Upper lobe of left lung (tissue), 6 donors: ENCODE data around the gene BATF. TPM values are rescaled to one million over a fixed set of nuclear protein-coding genes. Genes with fewer than 3 reads are reported as not detected.

ENCODE experiments used
- ATAC-seq, 2 donors: fragments of 200-7000 bp; cut with Tn5 transposase; one replicate each; pipeline ENCODE4 v1.9.1; 2022; ENCODE audit warnings: mild to moderate bottlenecking in 2 of 2, moderate library complexity in 2 of 2; ENCODE audit not compliant: low FRiP score in 2 of 2
- DNase-seq, 2 donors: peaks; one replicate each; pipeline ENCODE4 v3.0.0-alpha.2; 2019 to 2020
- H3K27ac ChIP-seq, 4 donors: fragments of 200-600 bp; sonication (generic); one replicate each; pipeline ENCODE4 v1.5.1; 2016 to 2019
- H3K27me3 ChIP-seq, 4 donors: fragments of 200-600 bp; sonication (generic); one replicate each; pipeline ENCODE4 v1.5.1; 2017 to 2019
- H3K36me3 ChIP-seq, 4 donors: fragments of 200-600 bp; sonication (generic); one replicate each; pipeline ENCODE4 v1.5.1; 2016 to 2019
- H3K4me1 ChIP-seq, 4 donors: fragments of 200-600 bp; sonication (generic); one replicate each; pipeline ENCODE4 v1.5.1; 2018 to 2019
- H3K4me3 ChIP-seq, 4 donors: fragments of 200-600 bp; sonication (generic); one replicate each; pipeline ENCODE4 v1.5.1; 2017 to 2019; ENCODE audit warnings: mild to moderate bottlenecking in 2 of 4, moderate library complexity in 1 of 4
- H3K9me3 ChIP-seq, 4 donors: fragments of 200-600 bp; sonication (generic); one replicate each; pipeline ENCODE4 v1.5.1; 2018 to 2019
- CTCF ChIP-seq, 6 experiments: fragments of 450-650 bp in 4 of 6; fragments of 200-600 bp in 2 of 6; sonication (generic) in 2 of 6; IDR thresholded peaks; one replicate each; pipeline ENCODE4 v1.5.1; 2016 to 2019; ENCODE audit warnings: antibody characterized with exemption in 6 of 6
- EP300 ChIP-seq, 4 donors: sonication (generic); formaldehyde crosslinking; IDR thresholded peaks; one replicate each; pipeline ENCODE4 v1.5.1; 2017; ENCODE audit warnings: antibody characterized with exemption in 4 of 4, control low read depth in 2 of 4
- POLR2A ChIP-seq, 4 donors: fragments of 450-650 bp; IDR thresholded peaks; one replicate each; pipeline ENCODE4 v1.5.1; 2016 to 2017; ENCODE audit warnings: antibody characterized with exemption in 4 of 4, mild to moderate bottlenecking in 2 of 4
- POLR2AphosphoS5 ChIP-seq, 2 donors: sonication (generic); formaldehyde crosslinking; IDR thresholded peaks; one replicate each; pipeline ENCODE4 v1.5.1; 2017; ENCODE audit warnings: antibody characterized with exemption in 2 of 2
- WGBS, 2 donors: methylation state at CpG; one replicate each; pipeline ENCODE4 v1.1.5; 2017 to 2018; 5-methylcytosine and 5-hydroxymethylcytosine counted together
- total RNA-seq, 6 donors: library from RNA; depleted of rRNA in 4 of 6; stranded (reverse); fragments of >200 nt in 4 of 6; gene quantifications; one replicate each; pipeline versions ENCODE4 v1.1.0 to v1.2.1, GENCODE V29; 2016 to 2021
- donor health status: DM: no; HTN: no; CAD: no; lungs with moderate emphysema.
- donor health status: DM: no; HTN: yes; CAD: no; lungs with severe emphysema.

The BATF gene
- total RNA-seq, 6 donors from 2014 or later, result 5.4 to 25.1 (median 10.8) TPM

GRCh38 chr14:75561013-75561432 is 38.8 kb downstream of the BATF start:
- ATAC-seq, result peak; percentile 91 to 94
- WGBS, 2 donors, result 6 to 8% methylated on average over 6 of the region's 6 CpGs
- no peaks in the 10 kb centered on the region for H3K27me3 ChIP-seq
- peaks cover 14 to 18% (median 15%) of the 10 kb centered on the region in 4 donors for H3K4me1 ChIP-seq
- no peak overlapping the region for H3K4me3 ChIP-seq
- H3K27ac ChIP-seq, result no peak overlapping the region
- peaks cover 0 to 4% (median 0%) of the 10 kb centered on the region in 4 donors for H3K9me3 ChIP-seq
- H3K36me3 ChIP-seq, result no peaks in the 10 kb centered on the region
- DNase-seq, result peak in 1 of 2 donors; percentile 90
- TF ChIP-seq POLR2AphosphoS5 (IDR thresholded peaks at IDR 0.05), result no peak
- TF ChIP-seq CTCF (IDR thresholded peaks at IDR 0.05), result peak; percentile 74 to 88 (median 84)
- no peak for TF ChIP-seq EP300 (IDR thresholded peaks at IDR 0.05)

- Histone ChIP-seq H3K4me3 (no peak overlapping the region), H3K36me3 (no peaks in the 10 kb centered on the region), H3K9me3 (peaks cover 0 to 2% (median 0%) of the 10 kb centered on the region in 4 donors), H3K27me3 (no peaks in the 10 kb centered on the region), H3K27ac (no peak overlapping the region), H3K4me1 (peaks cover 14 to 18% (median 15%) of the 10 kb centered on the region in 4 donors)
- no peak for DNase-seq
- TF ChIP-seq EP300 (IDR thresholded peaks at IDR 0.05), result no peak
- TF ChIP-seq POLR2A (IDR thresholded peaks at IDR 0.05), result no peak
- no peak for TF ChIP-seq POLR2AphosphoS5 (IDR thresholded peaks at IDR 0.05)
- TF ChIP-seq CTCF (IDR thresholded peaks at IDR 0.05), result no peak
- WGBS, 2 donors, result 62 to 75% methylated on average over 6 to 7 of the region's 7 CpGs
- no peak for ATAC-seq
Observed at GRCh38 chr14:75562089-75562488, 39.8 kb downstream of the BATF start.

- no peak for DNase-seq
- Histone ChIP-seq H3K4me3 (no peak overlapping the region), H3K27ac (no peak overlapping the region), H3K9me3 (no peaks in the 10 kb centered on the region), H3K4me1 (peaks cover 14 to 18% (median 15%) of the 10 kb centered on the region in 4 donors), H3K36me3 (no peaks in the 10 kb centered on the region), H3K27me3 (no peaks in the 10 kb centered on the region)
- WGBS, 2 donors, result 79 to 83% methylated on average over 4 of the region's 4 CpGs
- TF ChIP-seq EP300 (IDR thresholded peaks at IDR 0.05) (no peak), POLR2AphosphoS5 (IDR thresholded peaks at IDR 0.05) (no peak), POLR2A (IDR thresholded peaks at IDR 0.05) (no peak), CTCF (IDR thresholded peaks at IDR 0.05) (no peak)
- ATAC-seq, result no peak
Observed at GRCh38 chr14:75562489-75562888, 40.2 kb downstream of the BATF start.

GRCh38 chr14:75563931-75564330 is 41.7 kb downstream of the BATF start:
- WGBS, 2 donors, result 76 to 85% methylated on average over 4 of the region's 4 CpGs
- Histone ChIP-seq H3K4me3 (no peak overlapping the region), H3K27ac (no peak overlapping the region), H3K27me3 (no peaks in the 10 kb centered on the region), H3K9me3 (no peaks in the 10 kb centered on the region), H3K36me3 (no peaks in the 10 kb centered on the region), H3K4me1 (peaks cover 14 to 18% (median 15%) of the 10 kb centered on the region in 4 donors)
- DNase-seq (no peak), ATAC-seq (no peak)
- no peak for TF ChIP-seq POLR2AphosphoS5 (IDR thresholded peaks at IDR 0.05)

- H3K9me3 ChIP-seq, result no peaks in the 10 kb centered on the region
- no peaks in the 10 kb centered on the region for H3K27me3 ChIP-seq
- H3K4me1 ChIP-seq, result peaks cover 9 to 12% (median 10%) of the 10 kb centered on the region in 4 donors
- no peaks in the 10 kb centered on the region for H3K36me3 ChIP-seq
- H3K27ac ChIP-seq, result no peak overlapping the region
- 85 to 94% methylated on average over 5 of the region's 5 CpGs for WGBS, 2 donors
- DNase-seq, result no peak
- no peak for ATAC-seq
- TF ChIP-seq POLR2AphosphoS5 (IDR thresholded peaks at IDR 0.05), result no peak
- TF ChIP-seq POLR2A (IDR thresholded peaks at IDR 0.05), result no peak
- no peak for TF ChIP-seq EP300 (IDR thresholded peaks at IDR 0.05)
- TF ChIP-seq CTCF (IDR thresholded peaks at IDR 0.05), result no peak
- no peak overlapping the region for H3K4me3 ChIP-seq
Observed at GRCh38 chr14:75565056-75565455, 42.8 kb downstream of the BATF start.
